SK-N-SH (cell line): ENCODE results near the gene CD22.

Experiments
- EZH2phosphoT487 ChIP-seq: fragments of 200-600 bp; sonication (generic); IDR thresholded peaks from 2 replicates; pipeline ENCODE4 v1.6.1; 2017; ENCODE audit warnings: low read depth, mixed run types, mild to moderate bottlenecking, antibody characterized with exemption, moderate library complexity, borderline replicate concordance
- JUND ChIP-seq: IDR thresholded peaks from 2 replicates; pipeline ENCODE4 v1.4.0; 2012
- RAD21 ChIP-seq: IDR thresholded peaks from 2 replicates; pipeline ENCODE4 v1.6.1; 2012; ENCODE audit warnings: mild to moderate bottlenecking, low read length
- YY1 ChIP-seq: IDR thresholded peaks from 2 replicates; pipeline ENCODE4 v1.4.0; 2012; ENCODE audit warnings: low read depth, mild to moderate bottlenecking
- TF ChIP-seq, protein P1 (sequence below): IDR thresholded peaks from 2 replicates; pipeline ENCODE4 v1.6.1; 2012; ENCODE audit warnings: mild to moderate bottlenecking, low read depth, low read length, moderate library complexity
- TF ChIP-seq, protein P2 (sequence below): fragments of 200-600 bp; sonication (generic); IDR thresholded peaks from 2 replicates; pipeline ENCODE4 v1.6.1; 2017; ENCODE audit warnings: antibody characterized with exemption, mild to moderate bottlenecking, moderate library complexity

DNA sequence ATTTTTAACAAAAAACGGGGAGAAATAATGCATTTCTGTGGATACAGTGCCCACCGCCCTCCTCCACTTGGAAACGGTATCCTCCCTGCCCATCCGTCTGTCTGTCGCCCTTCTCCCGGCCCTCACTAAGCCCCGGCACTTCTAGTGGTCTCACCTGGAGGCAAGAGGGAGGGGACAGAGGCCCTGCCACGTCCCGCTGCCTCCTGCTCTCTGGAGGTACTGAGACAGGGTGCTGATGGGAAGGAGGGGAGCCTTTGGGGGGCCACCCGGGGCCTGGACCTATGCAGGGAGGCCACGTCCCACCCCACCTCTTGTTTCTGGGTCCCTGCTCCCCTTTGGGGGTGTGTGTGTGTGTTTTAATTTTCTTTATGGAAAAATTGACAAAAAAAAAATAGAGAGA, 49.6 kb upstream of the CD22 start:
- TF ChIP-seq YY1 (no peak), EZH2phosphoT487 (no peak), RAD21 (no peak), JUND (no peak)
- TF ChIP-seq, protein P1, sequence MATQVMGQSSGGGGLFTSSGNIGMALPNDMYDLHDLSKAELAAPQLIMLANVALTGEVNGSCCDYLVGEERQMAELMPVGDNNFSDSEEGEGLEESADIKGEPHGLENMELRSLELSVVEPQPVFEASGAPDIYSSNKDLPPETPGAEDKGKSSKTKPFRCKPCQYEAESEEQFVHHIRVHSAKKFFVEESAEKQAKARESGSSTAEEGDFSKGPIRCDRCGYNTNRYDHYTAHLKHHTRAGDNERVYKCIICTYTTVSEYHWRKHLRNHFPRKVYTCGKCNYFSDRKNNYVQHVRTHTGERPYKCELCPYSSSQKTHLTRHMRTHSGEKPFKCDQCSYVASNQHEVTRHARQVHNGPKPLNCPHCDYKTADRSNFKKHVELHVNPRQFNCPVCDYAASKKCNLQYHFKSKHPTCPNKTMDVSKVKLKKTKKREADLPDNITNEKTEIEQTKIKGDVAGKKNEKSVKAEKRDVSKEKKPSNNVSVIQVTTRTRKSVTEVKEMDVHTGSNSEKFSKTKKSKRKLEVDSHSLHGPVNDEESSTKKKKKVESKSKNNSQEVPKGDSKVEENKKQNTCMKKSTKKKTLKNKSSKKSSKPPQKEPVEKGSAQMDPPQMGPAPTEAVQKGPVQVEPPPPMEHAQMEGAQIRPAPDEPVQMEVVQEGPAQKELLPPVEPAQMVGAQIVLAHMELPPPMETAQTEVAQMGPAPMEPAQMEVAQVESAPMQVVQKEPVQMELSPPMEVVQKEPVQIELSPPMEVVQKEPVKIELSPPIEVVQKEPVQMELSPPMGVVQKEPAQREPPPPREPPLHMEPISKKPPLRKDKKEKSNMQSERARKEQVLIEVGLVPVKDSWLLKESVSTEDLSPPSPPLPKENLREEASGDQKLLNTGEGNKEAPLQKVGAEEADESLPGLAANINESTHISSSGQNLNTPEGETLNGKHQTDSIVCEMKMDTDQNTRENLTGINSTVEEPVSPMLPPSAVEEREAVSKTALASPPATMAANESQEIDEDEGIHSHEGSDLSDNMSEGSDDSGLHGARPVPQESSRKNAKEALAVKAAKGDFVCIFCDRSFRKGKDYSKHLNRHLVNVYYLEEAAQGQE, result no peak
- TF ChIP-seq, protein P2, sequence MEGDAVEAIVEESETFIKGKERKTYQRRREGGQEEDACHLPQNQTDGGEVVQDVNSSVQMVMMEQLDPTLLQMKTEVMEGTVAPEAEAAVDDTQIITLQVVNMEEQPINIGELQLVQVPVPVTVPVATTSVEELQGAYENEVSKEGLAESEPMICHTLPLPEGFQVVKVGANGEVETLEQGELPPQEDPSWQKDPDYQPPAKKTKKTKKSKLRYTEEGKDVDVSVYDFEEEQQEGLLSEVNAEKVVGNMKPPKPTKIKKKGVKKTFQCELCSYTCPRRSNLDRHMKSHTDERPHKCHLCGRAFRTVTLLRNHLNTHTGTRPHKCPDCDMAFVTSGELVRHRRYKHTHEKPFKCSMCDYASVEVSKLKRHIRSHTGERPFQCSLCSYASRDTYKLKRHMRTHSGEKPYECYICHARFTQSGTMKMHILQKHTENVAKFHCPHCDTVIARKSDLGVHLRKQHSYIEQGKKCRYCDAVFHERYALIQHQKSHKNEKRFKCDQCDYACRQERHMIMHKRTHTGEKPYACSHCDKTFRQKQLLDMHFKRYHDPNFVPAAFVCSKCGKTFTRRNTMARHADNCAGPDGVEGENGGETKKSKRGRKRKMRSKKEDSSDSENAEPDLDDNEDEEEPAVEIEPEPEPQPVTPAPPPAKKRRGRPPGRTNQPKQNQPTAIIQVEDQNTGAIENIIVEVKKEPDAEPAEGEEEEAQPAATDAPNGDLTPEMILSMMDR, result no peak
